ENCODE measurements around the gene SCIN.
"Not testable (repeated sequence)": the region's sequence is repeated elsewhere in the genome, so short reads cannot be mapped to it uniquely, and the experiment has no call there.

The SCIN gene

GRCh38 chr7:12673436-12673835, 102.9 kb downstream of the SCIN start:
- not testable (repeated sequence) for H3K36me3 ChIP-seq (ENCODE audit: control insufficient read depth, insufficient read depth, low read length); H3K4me1 ChIP-seq (ENCODE audit: control insufficient read depth, insufficient read depth, low read length); H3K9me3 ChIP-seq (ENCODE audit: control insufficient read depth, insufficient read depth, low read length); H3K27me3 ChIP-seq (ENCODE audit: control insufficient read depth, insufficient read depth, low read length); H3K4me3 ChIP-seq (ENCODE audit: low read depth, low read length); H3K27ac ChIP-seq (ENCODE audit: low read depth, low read length); H3K9ac ChIP-seq (ENCODE audit: low read depth, low read length)

- Histone ChIP-seq H3K9ac (ENCODE audit: low read depth, low read length) (no peak overlapping the region), H3K36me3 (ENCODE audit: control insufficient read depth, insufficient read depth, low read length) (no peaks in the 10 kb centered on the region), H3K9me3 (ENCODE audit: control insufficient read depth, insufficient read depth, low read length) (peaks cover 3% of the 10 kb centered on the region; the same call in 1 of the 2 replicates), H3K27ac (ENCODE audit: low read depth, low read length) (no peak overlapping the region), H3K4me1 (ENCODE audit: control insufficient read depth, insufficient read depth, low read length) (no peaks in the 10 kb centered on the region), H3K4me3 (ENCODE audit: low read depth, low read length) (no peak overlapping the region), H3K27me3 (ENCODE audit: control insufficient read depth, insufficient read depth, low read length) (no peaks in the 10 kb centered on the region)
These were observed 103.5 kb downstream of the SCIN start for GRCh38 chr7:12674053-12674452.

- H3K27ac ChIP-seq (ENCODE audit: low read depth, low read length): no peak overlapping the region
- no peaks in the 10 kb centered on the region for H3K4me1 ChIP-seq (ENCODE audit: control insufficient read depth, insufficient read depth, low read length)
- H3K4me3 ChIP-seq (ENCODE audit: low read depth, low read length): no peak overlapping the region
- H3K9ac ChIP-seq (ENCODE audit: low read depth, low read length): no peak overlapping the region
- H3K27me3 ChIP-seq (ENCODE audit: control insufficient read depth, insufficient read depth, low read length): no peaks in the 10 kb centered on the region
- H3K36me3 ChIP-seq (ENCODE audit: control insufficient read depth, insufficient read depth, low read length): no peaks in the 10 kb centered on the region
- H3K9me3 ChIP-seq (ENCODE audit: control insufficient read depth, insufficient read depth, low read length): peaks cover 3% of the 10 kb centered on the region; the same call in 1 of the 2 replicates
These were observed 104.3 kb downstream of the SCIN start for GRCh38 chr7:12674861-12675260.

GRCh38 chr7:12683678-12684585, 113.4 kb downstream of the SCIN start:
- H3K4me3 ChIP-seq (ENCODE audit: low read depth, low read length): no peak overlapping the region
- no peaks in the 10 kb centered on the region for H3K36me3 ChIP-seq (ENCODE audit: control insufficient read depth, insufficient read depth, low read length)
- H3K9me3 ChIP-seq (ENCODE audit: control insufficient read depth, insufficient read depth, low read length): no peaks in the 10 kb centered on the region
- H3K27ac ChIP-seq (ENCODE audit: low read depth, low read length): no peak overlapping the region
- peaks cover 15% of the 10 kb centered on the region; the same call in 1 of the 2 replicates for H3K4me1 ChIP-seq (ENCODE audit: control insufficient read depth, insufficient read depth, low read length)
- H3K27me3 ChIP-seq (ENCODE audit: control insufficient read depth, insufficient read depth, low read length): no peaks in the 10 kb centered on the region
- H3K9ac ChIP-seq (ENCODE audit: low read depth, low read length): no peak overlapping the region

GRCh38 chr7:12684733-12685132, 114.2 kb downstream of the SCIN start:
- Histone ChIP-seq H3K27me3 (ENCODE audit: control insufficient read depth, insufficient read depth, low read length) (no peaks in the 10 kb centered on the region), H3K4me1 (ENCODE audit: control insufficient read depth, insufficient read depth, low read length) (peaks cover 21% of the 10 kb centered on the region; the same call in 1 of the 2 replicates), H3K9me3 (ENCODE audit: control insufficient read depth, insufficient read depth, low read length) (no peaks in the 10 kb centered on the region), H3K9ac (ENCODE audit: low read depth, low read length) (no peak overlapping the region), H3K36me3 (ENCODE audit: control insufficient read depth, insufficient read depth, low read length) (no peaks in the 10 kb centered on the region; the same call in 1 of the 2 replicates), H3K4me3 (ENCODE audit: low read depth, low read length) (no peak overlapping the region), H3K27ac (ENCODE audit: low read depth, low read length) (no peak overlapping the region)

GRCh38 chr7:12685550-12685949, 115.0 kb downstream of the SCIN start:
- H3K4me3 ChIP-seq (ENCODE audit: low read depth, low read length): no peak overlapping the region
- H3K36me3 ChIP-seq (ENCODE audit: control insufficient read depth, insufficient read depth, low read length): no peaks in the 10 kb centered on the region; the same call in 1 of the 2 replicates
- H3K4me1 ChIP-seq (ENCODE audit: control insufficient read depth, insufficient read depth, low read length): peaks cover 29% of the 10 kb centered on the region; the same call in 1 of the 2 replicates
- H3K27ac ChIP-seq (ENCODE audit: low read depth, low read length): no peak overlapping the region
- H3K9ac ChIP-seq (ENCODE audit: low read depth, low read length): no peak overlapping the region
- H3K27me3 ChIP-seq (ENCODE audit: control insufficient read depth, insufficient read depth, low read length): no peaks in the 10 kb centered on the region
- no peaks in the 10 kb centered on the region for H3K9me3 ChIP-seq (ENCODE audit: control insufficient read depth, insufficient read depth, low read length)

GRCh38 chr7:12686234-12686890, 115.8 kb downstream of the SCIN start:
- Histone ChIP-seq H3K9ac (ENCODE audit: low read depth, low read length) (peak overlapping the region; percentile 83), H3K9me3 (ENCODE audit: control insufficient read depth, insufficient read depth, low read length) (no peaks in the 10 kb centered on the region), H3K36me3 (ENCODE audit: control insufficient read depth, insufficient read depth, low read length) (no peaks in the 10 kb centered on the region; the same call in 1 of the 2 replicates), H3K27ac (ENCODE audit: low read depth, low read length) (peak overlapping the region; percentile 85), H3K4me1 (ENCODE audit: control insufficient read depth, insufficient read depth, low read length) (peaks cover 33% of the 10 kb centered on the region), H3K27me3 (ENCODE audit: control insufficient read depth, insufficient read depth, low read length) (no peaks in the 10 kb centered on the region), H3K4me3 (ENCODE audit: low read depth, low read length) (peak overlapping the region; percentile 97)

- Histone ChIP-seq H3K27me3 (ENCODE audit: control insufficient read depth, insufficient read depth, low read length) (no peaks in the 10 kb centered on the region), H3K9me3 (ENCODE audit: control insufficient read depth, insufficient read depth, low read length) (no peaks in the 10 kb centered on the region), H3K9ac (ENCODE audit: low read depth, low read length) (peak within 1 kb of the TSS; percentile 83), H3K36me3 (ENCODE audit: control insufficient read depth, insufficient read depth, low read length) (no peaks in the 10 kb centered on the region; the same call in 1 of the 2 replicates), H3K4me1 (ENCODE audit: control insufficient read depth, insufficient read depth, low read length) (peaks cover 33% of the 10 kb centered on the region), H3K27ac (ENCODE audit: low read depth, low read length) (peak within 1 kb of the TSS; percentile 85), H3K4me3 (ENCODE audit: low read depth, low read length) (peak within 1 kb of the TSS; percentile 97)
These were observed 116.6 kb downstream of the SCIN start, which contains the start of gene ARL4A for GRCh38 chr7:12686891-12687717. Gene ARL4A (plus strand): TSS chr7:12687633. CDS start chr7:12688255, 622 bp downstream.

GRCh38 chr7:12687718-12688171, 117.2 kb downstream of the SCIN start:
- Histone ChIP-seq H3K4me3 (ENCODE audit: low read depth, low read length) (peak overlapping the region; percentile 97), H3K27ac (ENCODE audit: low read depth, low read length) (peak overlapping the region; percentile 68), H3K36me3 (ENCODE audit: control insufficient read depth, insufficient read depth, low read length) (no peaks in the 10 kb centered on the region; the same call in 1 of the 2 replicates), H3K4me1 (ENCODE audit: control insufficient read depth, insufficient read depth, low read length) (peaks cover 33% of the 10 kb centered on the region), H3K9me3 (ENCODE audit: control insufficient read depth, insufficient read depth, low read length) (no peaks in the 10 kb centered on the region), H3K27me3 (ENCODE audit: control insufficient read depth, insufficient read depth, low read length) (no peaks in the 10 kb centered on the region), H3K9ac (ENCODE audit: low read depth, low read length) (peak overlapping the region; percentile 66)

- H3K9ac ChIP-seq (ENCODE audit: low read depth, low read length): 0 out of 2 replicates have a peak overlapping the region, but pooled peaks have one; percentile 36
- not testable (repeated sequence) for H3K27me3 ChIP-seq (ENCODE audit: control insufficient read depth, insufficient read depth, low read length); H3K36me3 ChIP-seq (ENCODE audit: control insufficient read depth, insufficient read depth, low read length); H3K27ac ChIP-seq (ENCODE audit: low read depth, low read length); H3K9me3 ChIP-seq (ENCODE audit: control insufficient read depth, insufficient read depth, low read length)
- peak overlapping the region; percentile 97 for H3K4me3 ChIP-seq (ENCODE audit: low read depth, low read length)
- peaks cover 33% of the 10 kb centered on the region for H3K4me1 ChIP-seq (ENCODE audit: control insufficient read depth, insufficient read depth, low read length)
These were observed 118.1 kb downstream of the SCIN start for GRCh38 chr7:12688485-12689170.
